G401.6 (cell line): ENCODE measurements around the gene GATA2.

ENCODE experiments used
- FAIRE-seq: peaks from 2 replicates; lab custom pipeline; 2012; peaks lifted over from hg19 to GRCh38; lab: Jason Lieb, UNC

The GATA2 gene

DNA sequence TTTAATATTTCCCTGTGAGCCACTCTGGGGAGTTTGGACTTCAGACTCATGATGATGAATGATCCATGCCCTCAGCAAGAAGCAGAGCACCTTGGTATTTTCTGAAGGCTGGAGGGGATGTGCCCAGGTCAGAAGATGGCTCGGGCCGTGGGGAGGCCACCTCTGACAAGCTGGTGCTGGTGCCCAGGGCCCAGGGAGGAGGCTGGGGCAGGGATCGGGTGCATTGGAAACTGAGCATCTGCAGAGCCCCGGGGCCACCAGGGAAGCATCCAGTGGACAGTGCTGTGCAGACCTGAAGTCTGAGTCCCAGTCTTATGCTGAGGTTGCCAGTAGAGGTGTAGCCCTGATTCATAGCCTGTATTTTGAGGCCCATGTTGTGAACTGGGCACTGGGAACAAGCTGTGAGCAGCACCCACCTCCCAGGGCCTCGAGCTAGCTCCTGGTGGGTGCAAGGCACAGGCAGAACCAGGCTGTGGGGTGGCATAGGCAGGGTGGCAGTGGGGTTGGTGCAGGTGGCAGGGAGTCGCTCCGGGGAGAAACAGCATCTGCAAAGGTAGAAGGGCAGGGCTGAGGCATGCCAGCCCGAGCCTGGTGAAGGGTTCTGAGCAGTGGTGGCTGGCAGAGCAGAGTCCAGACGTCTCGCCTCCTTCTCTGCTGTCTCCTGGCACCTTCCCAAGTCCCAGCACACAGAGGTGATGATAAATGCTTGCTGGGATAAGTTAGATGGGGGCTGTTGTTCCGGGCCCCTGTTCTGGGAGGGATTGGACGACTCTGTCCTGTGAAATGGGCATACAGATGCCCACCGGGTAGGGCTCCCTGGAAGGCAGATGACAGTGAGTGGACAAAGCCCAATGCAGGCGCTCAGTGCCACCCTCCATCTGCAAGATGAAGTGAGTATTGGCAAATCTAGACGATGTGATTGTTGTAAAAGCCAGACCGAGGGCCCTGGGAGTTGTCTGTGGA, 36.9 kb downstream of the GATA2 start:
- no peak for FAIRE-seq

DNA sequence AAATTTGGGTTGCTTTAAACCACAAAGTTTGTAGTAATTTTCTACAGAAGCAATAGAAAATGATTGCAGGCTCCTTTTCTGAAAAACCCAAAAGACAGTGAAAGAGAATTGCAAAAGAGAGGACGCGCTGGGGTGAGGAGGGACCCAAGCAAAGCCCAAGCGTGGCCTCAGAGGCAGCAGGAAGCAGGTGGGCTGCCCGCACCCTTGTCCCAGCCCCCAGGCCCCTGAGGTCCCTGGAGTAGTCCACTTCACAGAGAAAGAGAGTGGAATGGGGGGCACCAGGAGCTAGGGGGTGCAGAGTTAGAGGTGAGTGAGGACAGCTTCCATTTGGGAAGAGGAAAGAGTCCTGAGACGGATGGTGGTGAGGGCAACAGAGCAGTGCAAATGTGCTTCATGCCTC, 37.9 kb downstream of the GATA2 start:
- no peak for FAIRE-seq

- FAIRE-seq, result no peak
Measured at GRCh38 chr3:128454310-128454618, 38.7 kb downstream of the GATA2 start.

DNA sequence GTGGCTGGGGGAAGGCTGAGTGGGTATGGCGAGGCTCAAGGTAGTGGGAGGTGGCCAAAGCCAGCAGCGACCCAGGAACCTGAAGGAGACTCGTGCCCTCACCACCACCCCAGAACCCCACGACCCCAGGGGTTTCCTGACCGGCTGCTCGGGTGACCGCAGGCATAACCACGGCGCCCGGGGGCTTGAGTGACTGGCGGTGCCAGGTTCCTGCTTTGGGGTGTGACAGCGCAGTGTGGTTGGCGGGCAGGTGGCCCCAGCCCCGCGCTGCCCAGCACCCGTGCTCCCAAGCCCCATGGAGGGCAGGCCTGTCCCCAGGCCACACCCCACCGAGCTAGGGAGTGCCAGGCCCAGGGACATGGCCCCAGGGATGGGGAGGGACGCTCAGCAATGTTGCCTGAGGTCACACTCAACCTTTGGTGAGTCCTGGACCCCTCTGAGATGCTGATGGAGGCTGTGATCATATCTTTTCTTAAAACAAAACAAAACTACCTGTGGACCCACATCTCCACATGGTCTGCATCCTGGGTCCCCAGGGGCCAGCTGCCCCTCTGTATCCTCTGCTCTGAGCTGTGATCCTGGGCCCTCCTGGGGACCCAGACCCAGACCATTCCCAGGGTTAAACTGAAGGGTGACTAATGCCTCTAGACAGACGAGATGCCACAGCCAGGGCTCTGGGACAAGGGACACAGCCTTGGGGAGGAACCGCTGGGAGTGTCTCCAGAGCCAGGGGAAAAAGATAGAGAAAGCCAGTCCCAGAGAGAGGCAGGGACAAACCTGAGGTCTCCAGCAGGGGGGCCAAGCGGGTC, 39.3 kb downstream of the GATA2 start:
- no peak for FAIRE-seq

GRCh38 chr3:128452678-128453275, 40.2 kb downstream of the GATA2 start:
- FAIRE-seq, result no peak

DNA sequence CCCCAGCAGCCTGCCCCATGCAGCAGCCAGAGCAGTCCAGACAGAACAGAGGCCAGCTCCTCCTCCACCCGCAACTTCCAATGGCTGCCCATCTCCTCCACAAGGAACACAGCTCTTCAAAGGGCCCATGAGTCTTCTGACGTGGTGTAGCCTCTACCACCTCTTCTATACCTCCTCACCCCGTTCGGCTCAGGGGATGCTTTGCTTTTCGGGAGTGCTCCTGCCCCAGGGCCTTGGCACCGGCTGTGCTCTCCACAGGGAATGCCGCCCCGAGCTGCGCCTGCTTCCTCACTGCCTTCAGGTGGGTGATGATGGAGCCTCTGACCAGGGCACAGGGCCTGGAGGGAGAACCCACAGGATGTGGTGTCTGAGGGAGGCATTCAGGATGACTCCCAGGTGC, 40.9 kb downstream of the GATA2 start:
- no peak for FAIRE-seq

- no peak for FAIRE-seq
Measured at GRCh38 chr3:128449111-128449638, 43.8 kb downstream of the GATA2 start.

DNA sequence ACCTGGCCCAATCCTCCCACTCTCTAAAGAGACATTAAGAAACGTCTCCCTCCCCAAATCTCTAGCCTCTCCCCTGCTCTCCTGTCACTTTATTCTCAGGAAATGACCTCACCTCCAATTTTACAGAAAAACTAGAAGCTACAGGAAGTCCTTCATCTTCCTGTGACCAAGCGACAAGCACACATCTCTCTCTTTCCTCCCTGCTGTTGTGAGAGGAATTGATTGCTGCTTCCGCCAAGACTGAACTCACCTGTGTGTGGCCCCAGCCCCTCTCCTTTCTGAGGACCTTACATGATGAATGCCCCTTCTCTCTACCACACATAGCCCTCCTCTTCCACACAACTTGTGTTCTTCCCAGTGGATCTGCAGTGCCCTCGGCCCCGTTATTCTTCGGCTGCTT, 44.5 kb downstream of the GATA2 start:
- FAIRE-seq, result no peak

GRCh38 chr3:128447561-128448013, 45.4 kb downstream of the GATA2 start:
- no peak for FAIRE-seq

- no peak for FAIRE-seq
Measured at GRCh38 chr3:128446821-128447220, 46.2 kb downstream of the GATA2 start.

- no peak for FAIRE-seq
Measured at GRCh38 chr3:128445357-128445756, 47.6 kb downstream of the GATA2 start.

GRCh38 chr3:128443771-128444170, 49.2 kb downstream of the GATA2 start:
- no peak for FAIRE-seq

GRCh38 chr3:128442949-128443348, 50.1 kb downstream of the GATA2 start:
- no peak for FAIRE-seq

DNA sequence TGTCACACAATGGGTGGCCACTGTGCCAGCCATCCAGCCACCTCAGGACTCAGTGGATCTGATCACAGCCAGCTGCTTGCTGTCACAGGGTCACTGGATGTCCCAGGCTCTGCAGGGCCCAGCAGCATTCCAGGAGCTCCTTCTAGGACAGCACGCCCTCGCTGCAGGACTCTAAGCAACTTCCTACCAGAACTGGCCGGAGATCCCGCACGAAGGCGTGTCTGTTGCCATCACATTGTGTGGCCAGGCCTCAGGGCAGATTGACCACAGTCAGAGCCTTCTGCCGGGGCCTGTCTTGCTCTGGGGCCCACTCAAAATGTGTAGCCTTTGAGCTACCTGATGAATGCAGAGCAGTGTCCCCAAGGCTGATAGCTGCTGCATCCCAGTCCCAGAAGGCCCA, 50.9 kb downstream of the GATA2 start:
- no peak for FAIRE-seq

GRCh38 chr3:128439226-128439625, 53.8 kb downstream of the GATA2 start:
- no peak for FAIRE-seq

DNA sequence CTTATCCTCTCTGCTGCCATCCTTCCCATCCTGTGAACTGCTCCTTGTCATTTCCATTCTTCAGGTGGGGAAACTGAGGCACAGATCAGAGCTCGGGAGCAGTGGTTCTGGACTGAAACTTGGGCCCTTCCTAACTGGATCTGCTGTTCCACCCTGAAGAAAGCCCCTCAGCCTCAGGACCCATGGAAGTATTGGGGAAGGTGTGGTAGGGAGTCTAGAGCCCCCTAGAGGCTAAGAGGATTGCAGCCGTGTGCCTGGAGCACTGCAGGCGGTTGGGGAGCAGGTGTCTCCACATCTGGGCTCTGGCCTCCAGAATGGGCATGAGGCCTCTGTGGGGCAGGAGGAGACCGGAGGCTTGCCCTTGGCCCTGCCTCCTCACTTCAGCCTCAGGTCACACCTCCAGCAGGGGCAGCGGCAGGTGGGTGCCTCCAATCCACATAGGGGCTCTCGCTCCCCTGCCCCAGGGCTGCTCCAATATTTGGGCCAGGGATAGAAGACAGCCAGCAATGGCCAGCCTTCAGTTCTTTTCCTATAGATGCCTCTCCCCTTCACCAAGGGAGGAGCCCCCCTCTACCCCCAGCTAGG, 54.4 kb downstream of the GATA2 start:
- FAIRE-seq, result no peak

GRCh38 chr3:128436214-128436613, 56.8 kb downstream of the GATA2 start:
- no peak for FAIRE-seq

DNA sequence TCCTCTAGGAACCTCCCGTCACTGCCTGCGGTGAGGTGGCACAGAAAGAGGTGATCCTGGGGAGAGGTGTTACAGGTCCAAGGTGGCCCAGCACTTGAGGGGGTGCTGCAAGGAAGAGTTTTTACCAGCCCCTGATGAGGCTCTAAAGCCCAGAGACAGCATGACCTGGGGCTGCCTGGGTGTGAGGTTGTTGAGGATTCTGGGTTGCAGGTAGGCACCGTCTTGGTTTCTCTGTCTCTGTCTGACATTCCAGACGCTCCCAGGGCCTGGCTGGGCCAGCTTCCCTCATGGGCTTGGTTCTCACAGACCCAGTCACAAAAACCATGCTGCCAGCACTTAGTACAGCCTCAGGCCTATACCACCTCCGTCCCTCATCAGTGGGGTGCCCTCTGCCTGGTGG, 57.4 kb downstream of the GATA2 start:
- no peak for FAIRE-seq

GRCh38 chr3:128435058-128435457, 57.9 kb downstream of the GATA2 start:
- FAIRE-seq, result no peak

DNA sequence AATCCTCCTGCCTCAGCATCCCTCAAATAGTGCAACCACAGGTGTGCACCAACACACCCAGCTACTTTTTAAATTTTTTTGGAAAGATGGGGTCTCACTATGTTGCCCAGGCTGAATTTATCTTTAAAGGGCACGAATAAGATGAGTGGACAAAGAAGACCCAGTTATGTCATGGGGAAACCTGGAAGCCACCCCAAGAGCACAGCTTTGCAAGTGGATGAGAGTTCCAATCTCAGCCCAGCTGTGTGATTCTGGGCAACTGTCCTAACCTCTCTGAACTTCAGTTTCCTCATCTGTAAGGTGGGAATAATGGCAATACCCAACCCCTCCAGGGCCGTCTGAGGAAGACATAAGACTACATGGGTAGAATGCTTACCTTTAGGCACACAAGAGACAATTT, 58.5 kb downstream of the GATA2 start:
- no peak for FAIRE-seq

DNA sequence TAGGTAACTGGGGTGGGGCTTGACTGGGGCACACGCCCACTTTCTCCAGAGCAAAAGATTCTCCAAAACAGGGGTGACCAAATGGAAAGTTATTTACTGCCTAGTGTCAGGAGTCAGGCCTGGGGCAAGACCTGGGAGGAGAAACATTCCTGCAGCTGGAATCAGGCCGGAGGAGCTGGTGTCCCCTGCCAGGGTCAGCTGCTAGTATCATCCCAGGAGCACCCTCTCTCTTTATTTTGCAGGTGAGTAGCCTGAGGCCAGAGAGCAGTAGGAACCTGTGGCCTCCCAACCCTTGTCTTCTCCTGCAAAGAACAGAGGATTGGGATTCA, 59.2 kb downstream of the GATA2 start:
- no peak for FAIRE-seq
